Left forelimb (tissue), 1 donor: Measurements from ENCODE around the gene ARID5A.

Experiments
- DNase-seq: peaks from one replicate; pipeline ENCODE4 v3.0.0-alpha.2; 2018; ENCODE audit warnings: low spot score

Gene ARID5A

DNA sequence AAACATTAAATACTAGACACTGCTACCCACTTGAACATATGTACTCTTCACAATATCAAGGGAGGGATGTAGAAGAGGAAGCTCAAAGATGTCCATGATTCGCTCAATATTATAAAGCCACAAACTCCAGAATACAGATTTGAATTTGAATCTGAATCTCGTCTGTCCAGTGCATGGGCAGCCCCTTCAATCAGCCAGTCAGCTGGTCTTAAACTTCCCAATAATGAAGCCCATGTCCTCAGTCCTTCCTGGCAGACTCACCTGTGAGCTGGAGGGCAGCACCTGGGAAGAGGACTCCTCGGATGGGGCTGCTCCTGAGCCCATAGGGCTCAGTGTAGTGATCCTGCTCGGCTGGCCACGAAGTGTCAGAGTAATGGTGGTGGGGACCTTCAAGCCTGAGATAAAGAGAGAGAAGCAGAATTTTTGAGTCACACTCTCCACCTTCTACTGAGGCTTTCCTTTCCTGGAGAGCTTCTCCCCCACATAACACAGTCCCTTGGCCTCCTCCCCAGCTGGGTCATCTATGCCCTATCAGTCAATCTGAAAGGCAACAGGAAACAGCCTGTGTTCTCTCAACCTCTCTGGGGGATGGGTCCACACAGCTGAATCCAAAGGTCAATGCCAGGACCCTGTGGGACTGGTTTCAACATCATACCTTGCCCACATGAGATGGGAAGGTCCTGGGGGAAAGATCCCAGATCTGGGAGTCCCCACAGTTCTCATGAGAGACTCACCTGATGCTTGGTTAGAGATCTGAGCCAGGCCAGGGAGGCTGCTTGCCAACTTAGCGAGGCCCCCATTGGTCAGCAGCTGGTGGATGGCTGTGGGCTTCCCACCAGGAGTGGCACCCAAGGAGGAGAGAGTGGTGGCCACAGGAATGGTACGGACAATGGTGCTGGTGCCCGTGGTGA lies 65.1 kb downstream of the ARID5A start:
- no peak for DNase-seq
